Endothelial cell of umbilical vein (primary cell): ENCODE results near the gene C1orf210. TPM values are rescaled to one million over a fixed set of nuclear protein-coding genes. Genes with fewer than 3 reads are reported as not detected.

Experiments
- BruUV-seq: library from RNA; stranded (reverse); fragments of 400-500 nt; replicated peaks from 2 replicates; lab custom pipeline; 2021; lab: Mats Ljungman, UMichigan
- CTCF ChIA-PET: fragments of 300-600, 350-600 bp; sonication (Branson Sonifier 250); formaldehyde crosslinking; loops from one replicate; lab custom pipeline; 2021; ENCODE audit warnings: antibody characterized with exemption, inconsistent platforms; lab: Charles Lee
- POLR2A ChIA-PET: fragments of 300-600, 350-600 bp; sonication (Branson Sonifier 250); formaldehyde crosslinking; loops from one replicate; lab custom pipeline; 2021; ENCODE audit warnings: antibody characterized with exemption, inconsistent platforms; lab: Charles Lee
- DNase-seq: peaks from one replicate; pipeline ENCODE4 v3.0.0-alpha.2; 2011; ENCODE audit warnings: low read depth, low spot score
- FAIRE-seq: peaks from 2 replicates; lab custom pipeline; 2011; peaks lifted over from hg19 to GRCh38; lab: Jason Lieb, UNC
- H2AFZ ChIP-seq: 2 replicates; pipeline ENCODE4 v1.6.0; 2012; ENCODE audit warnings: low read depth, low read length, control low read depth, inconsistent platforms
- H3K27ac ChIP-seq: 2 replicates; pipeline ENCODE4 v1.5.1; 2011; ENCODE audit warnings: low read depth, mild to moderate bottlenecking, control low read depth, low read length, moderate library complexity; ENCODE audit not compliant: insufficient read depth
- H3K27me3 ChIP-seq, 2 experiments: 2 replicates each; pipeline versions ENCODE4 v1.6.0 to v1.6.1; 2011; ENCODE audit warnings: low read length in 2 of 2, mixed read lengths in 1 of 2; ENCODE audit not compliant: control insufficient read depth in 2 of 2, insufficient read depth in 2 of 2
- H3K36me3 ChIP-seq, 2 experiments: 2 replicates in 1 of 2; 3 replicates in 1 of 2; pipeline ENCODE4 v1.5.1; 2011; ENCODE audit warnings: low read length in 2 of 2, mild to moderate bottlenecking in 1 of 2, moderate library complexity in 1 of 2; ENCODE audit not compliant: control insufficient read depth in 2 of 2, insufficient read depth in 2 of 2; ENCODE audit errors: extremely low read depth in 1 of 2
- H3K4me1 ChIP-seq: 3 replicates; pipeline ENCODE4 v1.5.1; 2011; ENCODE audit warnings: mild to moderate bottlenecking, low read length; ENCODE audit not compliant: control insufficient read depth, insufficient read depth; ENCODE audit errors: extremely low read depth
- H3K4me2 ChIP-seq: 2 replicates; pipeline ENCODE4 v1.6.1; 2011; ENCODE audit warnings: low read length, control low read depth, mixed read lengths; ENCODE audit not compliant: insufficient read depth
- H3K4me3 ChIP-seq, 3 experiments: fragments of 200-600 bp in 1 of 3; sonication (generic), shearing (Covaris generic) in 1 of 3; replicated peaks in 1 of 3; 2 replicates each; pipeline ENCODE4 v1.5.1; 2011 to 2016; ENCODE audit warnings: control low read depth in 3 of 3, low read length in 3 of 3, mild to moderate bottlenecking in 2 of 3, inconsistent platforms in 1 of 3, low read depth in 1 of 3, moderate library complexity in 1 of 3; ENCODE audit not compliant: insufficient read depth in 1 of 3
- H3K79me2 ChIP-seq: 2 replicates; pipeline ENCODE4 v1.6.0; 2012; ENCODE audit warnings: low read length, inconsistent platforms; ENCODE audit not compliant: control insufficient read depth, insufficient read depth
- H3K9ac ChIP-seq: replicated peaks from 2 replicates; pipeline ENCODE3; 2011; ENCODE audit warnings: low read length, control low read depth; ENCODE audit not compliant: insufficient read depth; ENCODE audit errors: extremely low read depth
- H3K9me1 ChIP-seq: replicated peaks from 3 replicates; pipeline ENCODE4 v1.6.0; 2011; ENCODE audit warnings: mild to moderate bottlenecking, low read length; ENCODE audit not compliant: control insufficient read depth, insufficient read depth; ENCODE audit errors: extremely low read depth
- H3K9me3 ChIP-seq: replicated peaks from 2 replicates; pipeline ENCODE4 v1.5.1; 2012; ENCODE audit warnings: low read length, inconsistent platforms; ENCODE audit not compliant: control insufficient read depth, insufficient read depth
- H4K20me1 ChIP-seq: replicated peaks from 2 replicates; pipeline ENCODE3; 2011; ENCODE audit warnings: mild to moderate bottlenecking, low read length; ENCODE audit not compliant: control insufficient read depth, insufficient read depth; ENCODE audit errors: extremely low read depth
- CTCF ChIP-seq, 2 donors: IDR thresholded peaks; 1 replicate in 1 of 2; 2 replicates in 1 of 2; pipeline ENCODE4 v1.5.1; 2011; ENCODE audit warnings: low read length in 2 of 2, mild to moderate bottlenecking in 2 of 2, moderate library complexity in 2 of 2, control low read depth in 1 of 2, inconsistent platforms in 1 of 2, low read depth in 1 of 2; ENCODE audit not compliant: insufficient read depth in 1 of 2; ENCODE audit errors: extremely low read depth in 1 of 2
- EZH2 ChIP-seq: IDR thresholded peaks from 2 replicates; pipeline ENCODE4 v1.6.1; 2012; ENCODE audit warnings: borderline replicate concordance, low read depth, mild to moderate bottlenecking, moderate library complexity, low read length, inconsistent platforms; ENCODE audit not compliant: severe bottlenecking
- FOS ChIP-seq: IDR thresholded peaks from 2 replicates; pipeline ENCODE4 v1.6.1; 2011; ENCODE audit warnings: mild to moderate bottlenecking, low read length, moderate library complexity, borderline replicate concordance; ENCODE audit not compliant: insufficient read depth
- GATA2 ChIP-seq: IDR thresholded peaks from 2 replicates; pipeline ENCODE4 v1.7.0; 2011; ENCODE audit warnings: low read depth, mild to moderate bottlenecking, moderate library complexity, mixed read lengths, low read length; ENCODE audit not compliant: insufficient read length, insufficient read depth
- JUN ChIP-seq: IDR thresholded peaks from 2 replicates; pipeline ENCODE4 v1.6.1; 2011; ENCODE audit warnings: borderline replicate concordance, low read depth; ENCODE audit not compliant: insufficient read length, insufficient read depth
- MAX ChIP-seq: IDR thresholded peaks from 2 replicates; pipeline ENCODE4 v1.6.1; 2011; ENCODE audit not compliant: insufficient read depth, insufficient read length
- MYC ChIP-seq: IDR thresholded peaks from one replicate; pipeline ENCODE4 v1.6.1; 2011; ENCODE audit warnings: mild to moderate bottlenecking, low read depth, low read length
- POLR2A ChIP-seq: IDR thresholded peaks from 2 replicates; pipeline ENCODE4 v1.6.1; 2012; ENCODE audit warnings: low read depth, mild to moderate bottlenecking, control low read depth, low read length
- POLR2AphosphoS5 ChIP-seq: IDR thresholded peaks from 2 replicates; pipeline ENCODE4 v1.6.1; 2012; ENCODE audit warnings: low read depth, mild to moderate bottlenecking, control low read depth, low read length, moderate library complexity; ENCODE audit not compliant: insufficient read depth
- dilution Hi-C: fragments of 300-500 bp; cut with MboI; formaldehyde crosslinking; loops from one replicate; pipeline ENCODE4 v1.15.0; 2019; ENCODE audit warnings: low sequenced_read_pairs; ENCODE audit not compliant: extremely low pct_ligation_motif_present
- intact Hi-C: fragments of 100-400 bp; cut with micrococcal nuclease; formaldehyde crosslinking; loops from one replicate; pipeline ENCODE4 v1.10.0; 2022
- polyA plus RNA-seq, 4 experiments: library from polyadenylated mRNA; depleted of rRNA in 3 of 4; stranded (reverse) in 3 of 4; unstranded in 1 of 4; fragments of >200 nt; gene quantifications; 2 replicates each; pipeline versions ENCODE4 v1.2.1 to v1.2.3, GENCODE V29; 2011 to 2012; ENCODE audit warnings: missing spikeins in 1 of 4
- total RNA-seq: library from RNA; stranded (reverse); gene quantifications from 2 replicates; pipeline ENCODE4 v1.2.3, GENCODE V29; 2021

Gene C1orf210
- total and polyA plus RNA-seq, 2 donors (not counting 3 experiments of a cell fraction or from before 2014, with no cell fraction given): not detected

GRCh38 chr1:43269627-43270375, 15.6 kb downstream of the C1orf210 start, which contains the start of gene TMEM125:
Gene TMEM125, plus strand, starts transcription at chr1:43269983. Its CDS starts 2,740 bp downstream, at chr1:43272723.
- no peaks in the 10 kb centered on the region for H3K36me3 ChIP-seq
- H3K79me2 ChIP-seq: no peaks in the 10 kb centered on the region
- BruUV-seq: no TSS peak
- peaks cover 3% of the 10 kb centered on the region for H3K4me1 ChIP-seq
- H3K4me3 ChIP-seq: no peak within 1 kb of the TSS
- no peak within 1 kb of the TSS for H3K27ac ChIP-seq
- CTCF ChIA-PET: no interaction called here
- TF ChIP-seq JUN (no peak), POLR2A (no peak), MAX (no peak), EZH2 (no peak), POLR2AphosphoS5 (no peak), MYC (no peak), FOS (no peak), GATA2 (no peak), CTCF (IDR thresholded peaks at IDR 0.05; ENCODE audit: extremely low read depth in 1 of 2, insufficient read depth in 1 of 2, low read depth in 1 of 2, low read length in 2 of 2) (no peak)
- peaks cover 0 to 2% of the 10 kb centered on the region in 2 experiments for H3K27me3 ChIP-seq
- POLR2A ChIA-PET: no interaction called here
- no peaks in the 10 kb centered on the region for H4K20me1 ChIP-seq
- H3K4me2 ChIP-seq: no peak within 1 kb of the TSS
- FAIRE-seq: no peak
- dilution Hi-C loops: no loop called here
- no peak for DNase-seq
- intact Hi-C loops: no loop called here
- H3K9ac ChIP-seq: no peak within 1 kb of the TSS
- no peaks in the 10 kb centered on the region for H3K9me1 ChIP-seq
- no peak within 1 kb of the TSS for H2AFZ ChIP-seq
- H3K9me3 ChIP-seq: no peaks in the 10 kb centered on the region
